Activated T-helper 17 cell treated with anti-CD3 and anti-CD28 coated beads, Interleukin-2, amount 50 U/mL, for 72 hours (primary cell): Measurements from ENCODE around the gene SHD. TPM values are rescaled to one million over a fixed set of nuclear protein-coding genes. Genes with fewer than 3 reads are reported as not detected.

ENCODE experiments used
- total RNA-seq, 2 donors: library from RNA; stranded (reverse); gene quantifications; one replicate each; pipeline ENCODE4 v1.2.3, GENCODE V29; 2022

Gene SHD
- total RNA-seq, 2 donors from 2014 or later: not detected

Other genes starting within 250 kb of the SHD start
- 10 to 100 TPM; 38.5 to 41.3 TPM for gene ZBTB7A, start 212.4 kb upstream of the SHD start, total RNA-seq
- 100 to 1,000 TPM; 143 to 155 TPM for gene MAP2K2, start 155.1 kb upstream of the SHD start, total RNA-seq
- gene CREB3L3, start 125.6 kb upstream of the SHD start, total RNA-seq: 1 to 10 TPM in 1 of 2 donors, not detected in 1; 1.1 TPM
- 10 to 100 TPM; 37.9 to 38.9 TPM for gene SIRT6, start 96.7 kb upstream of the SHD start, total RNA-seq
- gene ANKRD24, start 96.6 kb upstream of the SHD start, total RNA-seq: 1 to 10 TPM; 1.2 to 2.5 TPM
- gene EBI3, start 49.7 kb upstream of the SHD start, total RNA-seq: 10 to 100 TPM; 18.3 to 23.6 TPM
- gene YJU2, start 32.2 kb upstream of the SHD start, total RNA-seq: 10 to 100 TPM; 22.5 to 22.6 TPM
- gene TMIGD2, start 23.1 kb downstream of the SHD start, total RNA-seq: 1 to 10 TPM; 2.5 to 4.1 TPM
- gene FSD1, start 25.3 kb downstream of the SHD start, total RNA-seq: 10 to 100 TPM in 1 of 2 donors, 1 to 10 TPM in 1; 8.3 to 13.1 TPM
- gene STAP2, start 59.6 kb downstream of the SHD start, total RNA-seq: 10 to 100 TPM; 13.3 to 17.4 TPM
- gene MPND, start 64.3 kb downstream of the SHD start, total RNA-seq: 10 to 100 TPM; 15.5 to 19.7 TPM
- gene SH3GL1, start 121.3 kb downstream of the SHD start, total RNA-seq: 10 to 100 TPM; 49.1 to 67.1 TPM
- gene CHAF1A, start 123.4 kb downstream of the SHD start, total RNA-seq: 10 to 100 TPM; 67.9 to 96.7 TPM
- gene UBXN6, start 178.5 kb downstream of the SHD start, total RNA-seq: 10 to 100 TPM; 37.4 to 40.1 TPM
- gene HDGFL2, start 193.0 kb downstream of the SHD start, total RNA-seq: 10 to 100 TPM; 30.7 to 39.3 TPM
- under 1 TPM in 1 of 2 donors, not detected in 1; 0.05 TPM for gene PLIN4, start 239.2 kb downstream of the SHD start, total RNA-seq